Measurements from ENCODE around the gene LYPD6B. TPM values are rescaled to one million over a fixed set of nuclear protein-coding genes. Genes with fewer than 3 reads are reported as not detected.

Gene LYPD6B
- total RNA-seq, 1 experiment from 2014 or later, result 6.1 TPM

DNA sequence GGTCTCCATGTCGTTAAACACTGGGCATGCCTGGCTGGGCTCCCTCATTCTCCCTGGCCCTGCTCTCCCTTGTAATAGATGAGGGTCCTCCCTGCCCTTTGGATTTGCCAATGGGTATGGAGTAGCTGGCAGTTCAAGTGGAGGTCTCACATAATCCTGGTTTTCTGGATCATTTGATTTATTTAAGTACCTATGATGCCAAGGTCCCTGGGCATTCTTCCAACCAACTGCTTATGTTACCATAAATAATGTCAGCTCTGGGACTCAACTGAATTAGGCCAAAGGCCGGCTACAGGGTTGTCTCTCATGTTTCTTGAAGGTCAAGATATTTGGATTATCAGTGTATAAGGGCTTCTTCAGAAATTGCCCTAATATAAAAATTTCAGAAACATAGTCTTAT is 186.9 kb downstream of the LYPD6B start:
- CTCF ChIA-PET, result no interaction called here

More for the DNA sequence above, 186.9 kb downstream of the LYPD6B start:
- DNase-seq (ENCODE audit: low read depth, low spot score) (no peak), ATAC-seq (no peak)
- no peaks in the 10 kb centered on the region for H4K20me1 ChIP-seq (ENCODE audit: insufficient read depth)
- intact Hi-C loops (cut with micrococcal nuclease), result no loop called here
- no peaks in the 10 kb centered on the region for H3K9me3 ChIP-seq (ENCODE audit: control insufficient read depth in 1 of 2, insufficient read depth in 1 of 2, low read depth in 1 of 2, low read length in 2 of 2)
- H3K9me2 ChIP-seq (ENCODE audit: insufficient read depth), result no peaks in the 10 kb centered on the region
- H3K27me3 ChIP-seq (ENCODE audit: insufficient read depth, low read length), result no peaks in the 10 kb centered on the region
- BruUV-seq (replicated peaks), result no TSS peak
- no peak overlapping the region for H3K4me2 ChIP-seq (ENCODE audit: low read length)
- no peak overlapping the region for H3K9ac ChIP-seq (ENCODE audit: low read length)
- no peak overlapping the region for H3K27ac ChIP-seq (ENCODE audit: low read depth, low read length)
- H3K4me1 ChIP-seq (ENCODE audit: control insufficient read depth in 1 of 2, insufficient read depth in 2 of 2, low read length in 2 of 2), result no peaks in the 10 kb centered on the region
- no peak overlapping the region for H3K4me3 ChIP-seq (replicated peaks in 1 of 2; ENCODE audit: low read depth in 1 of 2, low read length in 2 of 2)
- ChIA-PET RAD21 (ENCODE audit: low non-redundant PET in 1 of 2, low total read pairs in 2 of 2, uncharacterized antibody in 2 of 2, unreplicated experiment in 2 of 2) (no interaction called here), POLR2A (no interaction called here)
- no peak overlapping the region for H2AFZ ChIP-seq (ENCODE audit: low read depth, low read length, poor library complexity, severe bottlenecking)
- H3K36me3 ChIP-seq (ENCODE audit: control insufficient read depth in 1 of 2, insufficient read depth in 2 of 2, low read length in 2 of 2), result no peaks in the 10 kb centered on the region
- no peaks in the 10 kb centered on the region for H3K79me2 ChIP-seq (ENCODE audit: insufficient read depth, low read length)
- TF ChIP-seq SRF (IDR thresholded peaks at IDR 0.05; ENCODE audit: low read depth) (no peak), CEBPB (IDR thresholded peaks at IDR 0.05; ENCODE audit: low read depth) (no peak), JUND (IDR thresholded peaks at IDR 0.05) (no peak), RAD21 (IDR thresholded peaks at IDR 0.05; ENCODE audit: low read depth) (no peak)
- TF ChIP-seq, protein P1, sequence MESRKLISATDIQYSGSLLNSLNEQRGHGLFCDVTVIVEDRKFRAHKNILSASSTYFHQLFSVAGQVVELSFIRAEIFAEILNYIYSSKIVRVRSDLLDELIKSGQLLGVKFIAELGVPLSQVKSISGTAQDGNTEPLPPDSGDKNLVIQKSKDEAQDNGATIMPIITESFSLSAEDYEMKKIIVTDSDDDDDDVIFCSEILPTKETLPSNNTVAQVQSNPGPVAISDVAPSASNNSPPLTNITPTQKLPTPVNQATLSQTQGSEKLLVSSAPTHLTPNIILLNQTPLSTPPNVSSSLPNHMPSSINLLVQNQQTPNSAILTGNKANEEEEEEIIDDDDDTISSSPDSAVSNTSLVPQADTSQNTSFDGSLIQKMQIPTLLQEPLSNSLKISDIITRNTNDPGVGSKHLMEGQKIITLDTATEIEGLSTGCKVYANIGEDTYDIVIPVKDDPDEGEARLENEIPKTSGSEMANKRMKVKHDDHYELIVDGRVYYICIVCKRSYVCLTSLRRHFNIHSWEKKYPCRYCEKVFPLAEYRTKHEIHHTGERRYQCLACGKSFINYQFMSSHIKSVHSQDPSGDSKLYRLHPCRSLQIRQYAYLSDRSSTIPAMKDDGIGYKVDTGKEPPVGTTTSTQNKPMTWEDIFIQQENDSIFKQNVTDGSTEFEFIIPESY (IDR thresholded peaks at IDR 0.05; ENCODE audit: extremely low read depth, insufficient replicate concordance, low read length), result no peak
- TF ChIP-seq, protein P2, sequence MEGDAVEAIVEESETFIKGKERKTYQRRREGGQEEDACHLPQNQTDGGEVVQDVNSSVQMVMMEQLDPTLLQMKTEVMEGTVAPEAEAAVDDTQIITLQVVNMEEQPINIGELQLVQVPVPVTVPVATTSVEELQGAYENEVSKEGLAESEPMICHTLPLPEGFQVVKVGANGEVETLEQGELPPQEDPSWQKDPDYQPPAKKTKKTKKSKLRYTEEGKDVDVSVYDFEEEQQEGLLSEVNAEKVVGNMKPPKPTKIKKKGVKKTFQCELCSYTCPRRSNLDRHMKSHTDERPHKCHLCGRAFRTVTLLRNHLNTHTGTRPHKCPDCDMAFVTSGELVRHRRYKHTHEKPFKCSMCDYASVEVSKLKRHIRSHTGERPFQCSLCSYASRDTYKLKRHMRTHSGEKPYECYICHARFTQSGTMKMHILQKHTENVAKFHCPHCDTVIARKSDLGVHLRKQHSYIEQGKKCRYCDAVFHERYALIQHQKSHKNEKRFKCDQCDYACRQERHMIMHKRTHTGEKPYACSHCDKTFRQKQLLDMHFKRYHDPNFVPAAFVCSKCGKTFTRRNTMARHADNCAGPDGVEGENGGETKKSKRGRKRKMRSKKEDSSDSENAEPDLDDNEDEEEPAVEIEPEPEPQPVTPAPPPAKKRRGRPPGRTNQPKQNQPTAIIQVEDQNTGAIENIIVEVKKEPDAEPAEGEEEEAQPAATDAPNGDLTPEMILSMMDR (IDR thresholded peaks at IDR 0.05 in 2 of 3, conservative IDR thresholded peaks at IDR 0.05 in 1 of 3; ENCODE audit: borderline replicate concordance in 1 of 3, insufficient read depth in 1 of 3, low read depth in 2 of 3, low read length in 2 of 3), result no peak
- TF ChIP-seq, protein P3, sequence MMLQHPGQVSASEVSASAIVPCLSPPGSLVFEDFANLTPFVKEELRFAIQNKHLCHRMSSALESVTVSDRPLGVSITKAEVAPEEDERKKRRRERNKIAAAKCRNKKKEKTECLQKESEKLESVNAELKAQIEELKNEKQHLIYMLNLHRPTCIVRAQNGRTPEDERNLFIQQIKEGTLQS (IDR thresholded peaks at IDR 0.05), result no peak
